Effector memory CD8-positive, alpha-beta T cell (primary cell): Measurements from ENCODE around the gene AARS2.
A peak's percentile ranks its signal among the peaks of the same experiment; 100 is the strongest.

Experiments used
- ATAC-seq: fragments of 150-1000 bp; cut with Tn5 transposase; replicated peaks from 2 replicates; pipeline ENCODE4 v1.10.0; 2021; ENCODE audit warnings: mild to moderate bottlenecking, moderate library complexity
- DNase-seq, 3 experiments: peaks; one replicate each; pipeline ENCODE4 v3.0.0; 2021
- H3K27ac Mint-ChIP-seq, 2 donors: one replicate each; pipeline ENCODE4 v1.8.0; 2022; ENCODE audit warnings: mild to moderate bottlenecking in 2 of 2, mixed read lengths in 2 of 2, moderate library complexity in 2 of 2
- H3K27me3 Mint-ChIP-seq, 2 donors: one replicate each; pipeline ENCODE4 v1.8.0; 2022; ENCODE audit warnings: mixed read lengths in 2 of 2
- H3K36me3 Mint-ChIP-seq: one replicate; pipeline ENCODE4 v1.8.0; 2022; ENCODE audit warnings: mild to moderate bottlenecking, moderate library complexity, mixed read lengths; ENCODE audit not compliant: insufficient read depth
- H3K4me1 Mint-ChIP-seq, 2 donors: one replicate each; pipeline ENCODE4 v1.8.0; 2022; ENCODE audit warnings: low read depth in 2 of 2, mixed read lengths in 2 of 2
- H3K4me3 Mint-ChIP-seq, 2 donors: one replicate each; pipeline ENCODE4 v1.8.0; 2022; ENCODE audit warnings: mild to moderate bottlenecking in 2 of 2, mixed read lengths in 2 of 2, moderate library complexity in 2 of 2
- H3K9me3 Mint-ChIP-seq, 2 donors: one replicate each; pipeline ENCODE4 v1.8.0; 2022; ENCODE audit warnings: mixed read lengths in 2 of 2

The AARS2 gene

DNA sequence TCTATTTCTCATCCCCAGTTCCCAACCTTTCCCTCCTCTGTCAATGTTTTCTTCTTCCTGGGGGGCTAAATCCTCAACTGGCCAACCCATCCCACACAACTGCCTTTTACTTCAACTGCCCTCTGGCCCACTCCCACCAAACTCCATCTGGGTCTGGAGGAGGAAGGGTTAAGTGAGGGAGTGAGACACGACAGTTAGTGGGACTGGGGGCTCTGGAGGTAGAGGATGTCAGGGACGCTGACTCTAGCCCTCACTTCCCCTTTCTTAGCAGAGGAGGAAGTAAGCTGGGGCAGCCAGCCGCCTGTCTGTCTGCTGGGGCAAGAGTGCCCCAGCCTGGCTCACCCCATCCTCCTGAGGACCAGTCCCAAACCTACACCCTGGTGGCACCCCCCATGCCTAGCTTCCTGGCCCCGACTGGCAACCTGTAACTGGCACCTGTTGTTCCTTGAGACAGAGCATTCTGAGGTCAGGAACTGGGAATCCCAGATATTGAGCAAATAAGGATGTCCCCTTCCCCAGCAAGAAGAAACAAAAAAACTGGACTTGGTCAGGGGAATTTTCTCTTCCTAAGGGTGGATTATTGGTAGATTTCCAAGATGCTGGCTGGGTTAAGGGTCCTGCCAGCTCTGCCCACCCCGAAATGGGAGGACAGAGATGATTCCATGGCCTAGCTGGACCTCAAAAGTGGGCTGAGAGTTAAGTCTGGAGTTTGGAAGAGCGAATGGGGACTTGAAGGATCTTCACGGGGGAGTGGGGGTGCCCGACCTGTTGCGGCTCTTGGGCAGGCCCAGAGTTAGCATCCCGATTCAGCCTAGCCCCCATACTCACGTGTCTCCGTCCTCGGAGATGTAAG lies 48.8 kb downstream of the AARS2 start:
- Mint-ChIP-seq H3K9me3 (no peaks in the 10 kb centered on the region), H3K27ac (peak overlapping the region; percentile 99), H3K4me3 (peak overlapping the region; percentile 98), H3K36me3 (peaks cover 51% of the 10 kb centered on the region), H3K4me1 (peaks cover 38 to 39% of the 10 kb centered on the region in 2 donors), H3K27me3 (peaks cover 8 to 11% of the 10 kb centered on the region in 2 donors)
- ATAC-seq (peak; percentile 25), DNase-seq (peak in 1 of 3 experiments; percentile 33)

DNA sequence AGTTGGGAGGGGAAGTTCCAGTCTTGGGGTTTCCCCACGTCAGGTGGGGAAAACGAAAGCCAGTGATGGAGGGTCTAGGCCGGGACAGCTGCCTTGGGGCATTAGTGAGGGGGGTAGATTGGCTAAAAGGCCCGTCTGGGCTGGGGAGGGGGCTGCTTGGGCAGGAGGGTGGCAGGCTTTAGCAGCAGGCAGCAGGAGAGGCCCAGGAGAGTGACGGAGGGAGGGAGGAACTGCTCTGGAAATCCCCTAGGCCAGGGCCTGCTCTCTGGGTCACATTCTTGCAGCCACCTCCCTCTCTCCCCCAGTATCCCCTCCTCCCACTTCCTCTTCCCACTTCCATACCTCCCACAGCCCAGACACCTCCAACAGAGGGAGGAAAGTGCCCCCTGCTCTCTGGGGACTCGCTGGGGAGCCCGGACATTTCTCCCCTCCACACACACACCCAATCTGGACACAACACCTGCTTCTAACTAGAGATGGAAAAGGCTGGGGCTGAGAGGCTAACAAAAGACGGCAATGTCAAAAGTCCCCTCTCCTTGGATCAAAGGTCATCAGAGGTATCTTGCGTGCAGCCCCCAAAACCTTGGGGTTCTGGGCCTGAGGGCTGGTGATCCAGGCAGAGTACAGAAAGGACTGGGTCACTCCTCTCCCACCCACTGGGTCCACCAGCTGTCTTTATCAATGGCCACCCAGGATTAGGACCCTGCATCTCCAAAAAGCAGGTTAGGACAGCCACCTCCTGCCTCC lies 49.6 kb downstream of the AARS2 start:
- ATAC-seq (peak; percentile 42), DNase-seq (peak in 1 of 3 experiments; percentile 44)
- peaks cover 55% of the 10 kb centered on the region for H3K36me3 Mint-ChIP-seq
- H3K9me3 Mint-ChIP-seq, result no peaks in the 10 kb centered on the region
- peak overlapping the region; percentile 99 for H3K27ac Mint-ChIP-seq
- H3K27me3 Mint-ChIP-seq, result peaks cover 0 to 3% of the 10 kb centered on the region in 2 donors
- H3K4me1 Mint-ChIP-seq, result peaks cover 39 to 40% of the 10 kb centered on the region in 2 donors
- H3K4me3 Mint-ChIP-seq, result peak overlapping the region; percentile 98

DNA sequence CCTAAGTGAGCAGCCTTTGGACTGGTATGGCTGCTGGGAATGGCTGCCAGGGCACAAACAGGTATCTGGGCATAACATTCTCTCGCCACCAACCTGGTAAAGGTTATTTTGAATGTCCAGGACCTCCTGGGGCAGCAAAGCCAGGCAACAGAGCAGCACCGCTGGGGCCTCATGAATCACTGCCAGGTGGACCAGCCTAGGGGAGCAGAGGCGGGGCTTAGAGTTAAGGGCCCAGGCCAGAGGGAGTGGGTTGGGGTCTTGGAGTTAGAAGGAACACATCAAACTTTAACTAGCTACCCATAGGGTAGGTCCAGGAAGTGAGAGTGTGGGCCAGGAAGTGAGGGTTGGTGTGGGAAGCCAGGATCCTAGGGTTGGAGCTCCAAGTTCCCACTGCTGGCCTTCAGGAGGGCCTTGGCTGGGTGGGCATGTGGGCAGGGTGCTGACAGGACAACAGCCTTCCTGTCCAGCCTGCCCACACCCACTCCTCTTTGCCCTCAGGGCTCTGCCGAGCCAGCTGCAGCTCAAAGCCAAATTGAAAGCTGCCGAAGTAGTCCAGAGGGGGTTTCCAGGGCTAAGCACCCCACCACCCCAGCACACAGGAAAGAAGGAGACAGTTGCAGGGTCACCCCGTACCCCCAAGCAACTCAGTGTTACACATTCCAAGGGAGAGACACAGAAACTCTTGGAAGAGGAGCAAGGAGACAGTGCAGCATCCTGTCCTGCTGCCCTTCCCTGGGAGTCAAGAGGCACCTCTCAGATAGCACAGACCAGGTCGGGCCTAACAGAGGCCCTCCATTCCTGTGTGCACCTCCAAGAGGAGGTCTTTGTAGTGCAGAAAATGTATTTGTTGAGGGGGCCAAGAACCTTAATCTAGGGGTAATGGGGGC lies 50.4 kb downstream of the AARS2 start:
- no peaks in the 10 kb centered on the region for H3K27me3 Mint-ChIP-seq
- peaks cover 60% of the 10 kb centered on the region for H3K36me3 Mint-ChIP-seq

GRCh38 chr6:44261581-44261980 lies 51.6 kb downstream of the AARS2 start:
- H3K27ac Mint-ChIP-seq, result peak overlapping the region in 1 of 2 donors; percentile 99
- H3K9me3 Mint-ChIP-seq, result no peaks in the 10 kb centered on the region
- peaks cover 67% of the 10 kb centered on the region for H3K36me3 Mint-ChIP-seq
- no peak for DNase-seq
- H3K4me3 Mint-ChIP-seq, result peak overlapping the region in 1 of 2 donors; percentile 98
- H3K27me3 Mint-ChIP-seq, result no peaks in the 10 kb centered on the region
- H3K4me1 Mint-ChIP-seq, result peaks cover 46 to 48% of the 10 kb centered on the region in 2 donors
- ATAC-seq, result no peak

More for the DNA sequence above, 50.4 kb downstream of the AARS2 start:
- Mint-ChIP-seq H3K4me1 (peaks cover 45 to 48% of the 10 kb centered on the region in 2 donors), H3K27ac (peak overlapping the region; percentile 99), H3K9me3 (no peaks in the 10 kb centered on the region), H3K4me3 (peak overlapping the region; percentile 98)
- ATAC-seq, result peak; percentile 1
- no peak for DNase-seq

DNA sequence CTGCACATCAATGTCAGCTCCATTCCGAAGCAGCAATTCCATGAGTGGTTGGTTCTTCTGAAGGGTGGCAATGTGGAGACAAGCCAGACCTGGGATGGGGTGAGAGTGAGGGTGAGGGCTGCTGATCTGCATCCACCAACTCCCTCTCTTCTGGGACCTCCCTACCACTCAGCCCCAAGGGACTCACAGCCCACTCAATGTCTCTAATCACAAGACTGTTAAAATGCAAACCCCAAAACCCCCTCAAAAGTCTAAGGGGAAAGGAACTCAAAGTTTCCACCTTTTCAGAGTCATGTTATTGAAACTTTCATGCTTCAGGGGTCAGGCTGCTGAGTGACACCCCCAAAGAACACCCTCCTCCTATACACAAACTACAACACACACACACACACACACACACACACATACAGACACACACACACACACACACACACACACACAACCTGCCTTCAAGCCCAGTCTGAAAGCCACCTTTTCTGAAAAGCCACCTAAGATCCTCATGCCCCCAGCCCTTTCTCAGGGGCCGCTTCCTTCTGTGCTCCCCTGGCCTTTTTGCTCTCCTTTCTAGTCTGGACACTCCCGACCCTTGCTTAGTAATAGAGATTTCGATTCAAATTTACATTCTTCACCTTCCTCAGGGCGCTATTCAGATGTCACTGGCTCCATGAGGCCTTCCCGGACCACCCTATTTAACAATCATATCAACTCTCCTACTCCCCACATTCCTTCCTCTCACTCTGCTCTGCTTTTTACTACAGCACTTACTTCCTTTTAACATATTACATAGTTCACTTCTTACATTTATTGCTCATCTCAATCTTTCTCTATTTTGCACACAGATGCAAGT lies 52.5 kb downstream of the AARS2 start:
- Mint-ChIP-seq H3K27ac (no peak overlapping the region), H3K4me1 (peaks cover 54 to 56% of the 10 kb centered on the region in 2 donors), H3K36me3 (peaks cover 75% of the 10 kb centered on the region), H3K27me3 (no peaks in the 10 kb centered on the region), H3K4me3 (no peak overlapping the region), H3K9me3 (no peaks in the 10 kb centered on the region)
- no peak for ATAC-seq
- no peak for DNase-seq

DNA sequence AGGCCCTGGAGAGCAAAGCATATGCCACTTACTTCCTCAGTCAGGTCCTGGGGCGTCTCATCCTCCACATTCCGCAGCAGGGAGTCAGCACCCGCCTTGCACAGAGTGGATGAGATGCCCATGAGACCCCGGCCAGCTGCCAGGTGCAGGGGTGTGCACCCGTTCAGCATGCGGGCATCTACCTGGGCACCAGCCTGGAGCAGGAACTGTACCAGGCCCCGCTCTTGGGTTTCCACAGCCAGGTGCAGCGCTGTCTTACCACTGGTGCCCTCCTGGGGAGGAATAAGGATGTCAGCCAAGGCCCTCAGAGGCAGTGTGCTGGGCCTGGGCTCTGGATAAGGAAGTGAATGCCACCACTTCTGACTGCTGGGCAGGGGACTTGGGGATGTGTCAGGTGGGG lies 53.1 kb downstream of the AARS2 start:
- no peak overlapping the region for H3K27ac Mint-ChIP-seq
- H3K9me3 Mint-ChIP-seq, result no peaks in the 10 kb centered on the region
- DNase-seq (no peak), ATAC-seq (no peak)
- peaks cover 81% of the 10 kb centered on the region for H3K36me3 Mint-ChIP-seq
- no peaks in the 10 kb centered on the region for H3K27me3 Mint-ChIP-seq
- H3K4me1 Mint-ChIP-seq, result peaks cover 61 to 63% of the 10 kb centered on the region in 2 donors
- no peak overlapping the region for H3K4me3 Mint-ChIP-seq

GRCh38 chr6:44258921-44259320 lies 54.2 kb downstream of the AARS2 start:
- peaks cover 61 to 63% of the 10 kb centered on the region in 2 donors for H3K4me1 Mint-ChIP-seq
- peaks cover 82% of the 10 kb centered on the region for H3K36me3 Mint-ChIP-seq
- no peak for DNase-seq
- H3K9me3 Mint-ChIP-seq, result no peaks in the 10 kb centered on the region
- H3K27me3 Mint-ChIP-seq, result no peaks in the 10 kb centered on the region
- H3K27ac Mint-ChIP-seq, result peak overlapping the region; percentile 46 to 83
- no peak for ATAC-seq
- peak overlapping the region; percentile 85 to 88 for H3K4me3 Mint-ChIP-seq

GRCh38 chr6:44258325-44258863 lies 54.8 kb downstream of the AARS2 start:
- Mint-ChIP-seq H3K9me3 (no peaks in the 10 kb centered on the region), H3K4me1 (peaks cover 58 to 63% of the 10 kb centered on the region in 2 donors), H3K27ac (peak overlapping the region; percentile 83 to 91), H3K36me3 (peaks cover 84% of the 10 kb centered on the region), H3K27me3 (no peaks in the 10 kb centered on the region), H3K4me3 (peak overlapping the region; percentile 85 to 88)
- ATAC-seq (no peak), DNase-seq (no peak)

GRCh38 chr6:44257753-44258324 lies 55.3 kb downstream of the AARS2 start:
- no peaks in the 10 kb centered on the region for H3K27me3 Mint-ChIP-seq
- H3K4me3 Mint-ChIP-seq, result peak overlapping the region; percentile 85 to 88
- peak overlapping the region; percentile 83 to 91 for H3K27ac Mint-ChIP-seq
- peaks cover 56 to 63% of the 10 kb centered on the region in 2 donors for H3K4me1 Mint-ChIP-seq
- no peak for DNase-seq
- H3K9me3 Mint-ChIP-seq, result no peaks in the 10 kb centered on the region
- peaks cover 84% of the 10 kb centered on the region for H3K36me3 Mint-ChIP-seq
- peak; percentile 11 for ATAC-seq

GRCh38 chr6:44257025-44257752 lies 56.0 kb downstream of the AARS2 start, which contains the start of gene SLC35B2:
TSS of gene SLC35B2 (minus strand) at chr6:44257528. CDS start at chr6:44257410, 118 bp downstream.
- Mint-ChIP-seq H3K4me1 (peaks cover 50 to 59% of the 10 kb centered on the region in 2 donors), H3K36me3 (peaks cover 85% of the 10 kb centered on the region), H3K27ac (peak within 1 kb of the TSS; percentile 83 to 91)

DNA sequence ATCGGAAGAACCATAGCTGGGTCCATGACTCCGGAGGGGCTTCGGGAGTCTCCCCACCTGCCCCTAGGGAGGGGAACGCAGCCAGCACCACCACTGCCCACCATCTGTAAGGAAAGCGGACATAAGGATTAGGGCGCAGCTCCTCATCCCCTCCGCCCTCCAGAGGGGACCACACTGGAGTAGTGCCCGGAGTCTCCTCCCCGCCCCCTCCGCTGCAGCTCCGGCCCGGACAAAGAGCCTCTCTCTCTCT lies 56.4 kb downstream of the AARS2 start:
- H3K4me1 Mint-ChIP-seq, result peaks cover 52 to 59% of the 10 kb centered on the region in 2 donors
- no peaks in the 10 kb centered on the region for H3K27me3 Mint-ChIP-seq
- no peaks in the 10 kb centered on the region for H3K9me3 Mint-ChIP-seq
- ATAC-seq, result peak; percentile 9
- H3K36me3 Mint-ChIP-seq, result peaks cover 86% of the 10 kb centered on the region
- no peak for DNase-seq
- peak overlapping the region; percentile 79 to 83 for H3K27ac Mint-ChIP-seq
- peak overlapping the region; percentile 76 to 87 for H3K4me3 Mint-ChIP-seq

More at GRCh38 chr6:44257025-44257752, 56.0 kb downstream of the AARS2 start, which contains the start of gene SLC35B2:
- DNase-seq, result peak; percentile 56 to 71 (median 60)
- Mint-ChIP-seq H3K9me3 (no peaks in the 10 kb centered on the region), H3K27me3 (no peaks in the 10 kb centered on the region), H3K4me3 (peak within 1 kb of the TSS; percentile 85 to 88)
- ATAC-seq, result peak; percentile 80
